ENCODE data around the gene MAP2K6.

DNA sequence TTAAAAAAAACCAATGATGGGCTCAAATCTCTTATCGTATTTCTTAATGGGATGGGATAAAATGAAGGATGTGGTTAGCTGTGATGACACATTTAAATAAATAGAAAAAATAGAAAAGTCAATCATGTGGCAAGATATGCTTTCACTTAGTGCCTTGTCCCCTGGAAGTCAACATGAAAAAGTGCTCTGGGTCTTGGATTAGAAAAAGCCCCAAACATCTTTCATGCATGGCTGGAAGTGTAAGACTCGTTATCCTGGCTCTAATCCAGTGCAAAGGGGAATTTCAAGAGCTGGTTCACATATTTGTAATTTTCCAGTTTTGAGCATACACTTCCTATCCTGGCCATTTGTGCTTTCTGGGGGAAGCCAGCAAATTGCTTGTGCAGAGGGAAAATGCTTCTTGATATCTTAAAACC lies 160.9 kb downstream of the MAP2K6 start:
- TF ChIP-seq, protein P1, sequence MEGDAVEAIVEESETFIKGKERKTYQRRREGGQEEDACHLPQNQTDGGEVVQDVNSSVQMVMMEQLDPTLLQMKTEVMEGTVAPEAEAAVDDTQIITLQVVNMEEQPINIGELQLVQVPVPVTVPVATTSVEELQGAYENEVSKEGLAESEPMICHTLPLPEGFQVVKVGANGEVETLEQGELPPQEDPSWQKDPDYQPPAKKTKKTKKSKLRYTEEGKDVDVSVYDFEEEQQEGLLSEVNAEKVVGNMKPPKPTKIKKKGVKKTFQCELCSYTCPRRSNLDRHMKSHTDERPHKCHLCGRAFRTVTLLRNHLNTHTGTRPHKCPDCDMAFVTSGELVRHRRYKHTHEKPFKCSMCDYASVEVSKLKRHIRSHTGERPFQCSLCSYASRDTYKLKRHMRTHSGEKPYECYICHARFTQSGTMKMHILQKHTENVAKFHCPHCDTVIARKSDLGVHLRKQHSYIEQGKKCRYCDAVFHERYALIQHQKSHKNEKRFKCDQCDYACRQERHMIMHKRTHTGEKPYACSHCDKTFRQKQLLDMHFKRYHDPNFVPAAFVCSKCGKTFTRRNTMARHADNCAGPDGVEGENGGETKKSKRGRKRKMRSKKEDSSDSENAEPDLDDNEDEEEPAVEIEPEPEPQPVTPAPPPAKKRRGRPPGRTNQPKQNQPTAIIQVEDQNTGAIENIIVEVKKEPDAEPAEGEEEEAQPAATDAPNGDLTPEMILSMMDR (conservative IDR thresholded peaks at IDR 0.05; ENCODE audit: low read length): no peak
- TF ChIP-seq EZH2phosphoT487 (IDR thresholded peaks at IDR 0.05; ENCODE audit: borderline replicate concordance): no peak
